WTC11 (cell line): Measurements from ENCODE around the gene PKDCC.

Experiments used
- CTCF ChIP-seq: fragments of 200-600 bp; IDR thresholded peaks from 2 replicates; pipeline ENCODE4 v1.8.0; 2022; ENCODE audit warnings: antibody characterized with exemption
- ESRRA ChIP-seq: sonication (generic); formaldehyde crosslinking; IDR thresholded peaks from 2 replicates; pipeline ENCODE4 v1.8.1; 2022; ENCODE audit warnings: mild to moderate bottlenecking, missing genetic modification reagents, borderline replicate concordance
- GABPB1 ChIP-seq: sonication (generic); formaldehyde crosslinking; IDR thresholded peaks from 2 replicates; pipeline ENCODE4 v1.8.1; 2023; ENCODE audit warnings: mild to moderate bottlenecking, missing genetic modification reagents
- MYBL2 ChIP-seq: sonication (generic); formaldehyde crosslinking; IDR thresholded peaks from 2 replicates; pipeline ENCODE4 v1.8.1; 2023; ENCODE audit warnings: mild to moderate bottlenecking, moderate library complexity, missing genetic modification reagents
- NR2C2 ChIP-seq: sonication (generic); formaldehyde crosslinking; IDR thresholded peaks from 2 replicates; pipeline ENCODE4 v1.8.0; 2022; ENCODE audit warnings: mild to moderate bottlenecking, missing genetic modification reagents
- NR3C1 ChIP-seq: sonication (generic); formaldehyde crosslinking; conservative IDR thresholded peaks from 2 replicates; pipeline ENCODE4 v1.8.1; 2023; ENCODE audit warnings: low read depth, mild to moderate bottlenecking, missing genetic modification reagents
- RORB ChIP-seq: fragments of 250-450 bp; sonication (Bioruptor Pico); IDR thresholded peaks from 2 replicates; pipeline ENCODE4 v1.9.0; 2021; ENCODE audit warnings: mild to moderate bottlenecking
- SP1 ChIP-seq: sonication (generic); formaldehyde crosslinking; conservative IDR thresholded peaks from 2 replicates; pipeline ENCODE4 v1.8.1; 2022; ENCODE audit warnings: missing genetic modification reagents
- TCF7 ChIP-seq: sonication (generic); formaldehyde crosslinking; IDR thresholded peaks from 2 replicates; pipeline ENCODE4 v1.8.0; 2022; ENCODE audit warnings: mild to moderate bottlenecking, low read depth, missing genetic modification reagents, moderate library complexity
- TEAD4 ChIP-seq: sonication (generic); formaldehyde crosslinking; IDR thresholded peaks from 2 replicates; pipeline ENCODE4 v1.8.0; 2022; ENCODE audit warnings: mild to moderate bottlenecking, missing genetic modification reagents
- USF1 ChIP-seq: sonication (generic); formaldehyde crosslinking; IDR thresholded peaks from 2 replicates; pipeline ENCODE4 v1.8.0; 2022; ENCODE audit warnings: mild to moderate bottlenecking, missing genetic modification reagents
- USF2 ChIP-seq: sonication (generic); formaldehyde crosslinking; IDR thresholded peaks from 2 replicates; pipeline ENCODE4 v1.8.1; 2023; ENCODE audit warnings: mild to moderate bottlenecking, missing genetic modification reagents, moderate library complexity
- ZBTB21 ChIP-seq: sonication (generic); formaldehyde crosslinking; IDR thresholded peaks from 2 replicates; pipeline ENCODE4 v1.8.1; 2023; ENCODE audit warnings: mild to moderate bottlenecking, missing genetic modification reagents, borderline replicate concordance
- ZNF138 ChIP-seq: sonication (generic); formaldehyde crosslinking; conservative IDR thresholded peaks from 2 replicates; pipeline ENCODE4 v1.8.1; 2022; ENCODE audit warnings: mild to moderate bottlenecking, moderate library complexity, missing genetic modification reagents

- no peak for TF ChIP-seq NR3C1 (CRISPR knock-in tag)
- no peak for TF ChIP-seq CTCF
- TF ChIP-seq ESRRA (CRISPR knock-in tag): no peak
- TF ChIP-seq ZNF138 (CRISPR knock-in tag): no peak
- no peak for TF ChIP-seq RORB (CRISPR knock-in tag)
- TF ChIP-seq NR2C2 (CRISPR knock-in tag): no peak
- TF ChIP-seq ZBTB21: no peak
- no peak for TF ChIP-seq TEAD4 (CRISPR knock-in tag)
- TF ChIP-seq MYBL2: no peak
- TF ChIP-seq USF2 (CRISPR knock-in tag): no peak
- TF ChIP-seq GABPB1 (CRISPR knock-in tag): no peak
- TF ChIP-seq TCF7 (CRISPR knock-in tag): no peak
- TF ChIP-seq SP1 (CRISPR knock-in tag): no peak
- TF ChIP-seq USF1 (CRISPR knock-in tag): no peak
These were observed 22.7 kb upstream of the PKDCC start for GRCh38 chr2:42025151-42025582.
